H1 (cell line): Measurements from ENCODE around the gene PXDN. TPM values are rescaled to one million over a fixed set of nuclear protein-coding genes. Genes with fewer than 3 reads are reported as not detected.

Experiments used
- BACH1 ChIP-seq: IDR thresholded peaks from 2 replicates; pipeline ENCODE4 v1.6.1; 2012; ENCODE audit warnings: low read length, improper control_type of control experiment
- CBX8 ChIP-seq: fragments of 300-800, 300-1000 bp; sonication (generic); IDR thresholded peaks from 2 replicates; pipeline ENCODE4 v1.7.1; 2016; ENCODE audit warnings: low read depth, low read length, borderline replicate concordance
- CREB1 ChIP-seq: IDR thresholded peaks from 2 replicates; pipeline ENCODE4 v1.6.1; 2012; ENCODE audit warnings: inconsistent platforms
- EGR1 ChIP-seq: IDR thresholded peaks from 2 replicates; pipeline ENCODE4 v1.6.1; 2011; ENCODE audit warnings: low read depth, low read length, borderline replicate concordance
- PHF8 ChIP-seq: fragments of 200-600 bp; sonication (generic); conservative IDR thresholded peaks from 2 replicates; pipeline ENCODE4 v1.7.1; 2012; ENCODE audit warnings: low read depth, mild to moderate bottlenecking, inconsistent platforms, low read length, moderate library complexity
- polyA plus RNA-seq, 7 experiments: library from polyadenylated mRNA; depleted of rRNA in 3 of 7; stranded (reverse) in 5 of 7; unstranded in 2 of 7; fragments of >200 nt in 5 of 7; fragments of 200-250 nt in 2 of 7; gene quantifications; 1 replicate in 5 of 7; 2 replicates in 1 of 7; 4 replicates in 1 of 7; pipeline versions ENCODE4 v1.2.1 to v1.2.3, GENCODE V29; 2011 to 2013; ENCODE audit warnings: missing spikeins in 2 of 7, mixed read lengths in 2 of 7
- total RNA-seq: library from RNA; stranded (reverse); fragmentation: NEBNext Ultra II Directional; extraction: Animal tissue kit (Norgen Biotek cat#: 25700); gene quantifications from 2 replicates; pipeline ENCODE4 v1.2.1, GENCODE V29; 2021
- TF ChIP-seq, protein P1 (sequence below): fragments of 300-600 bp; sonication (generic); IDR thresholded peaks from 2 replicates; pipeline ENCODE4 v1.7.1; 2012; ENCODE audit warnings: low read length, moderate library complexity, mild to moderate bottlenecking, inconsistent platforms; ENCODE audit not compliant: insufficient replicate concordance

The PXDN gene
- total and polyA plus RNA-seq, 2 of the 8 experiments (the other 6 are each of a cell fraction or from before 2014, with no cell fraction given): 104 to 141 TPM

DNA sequence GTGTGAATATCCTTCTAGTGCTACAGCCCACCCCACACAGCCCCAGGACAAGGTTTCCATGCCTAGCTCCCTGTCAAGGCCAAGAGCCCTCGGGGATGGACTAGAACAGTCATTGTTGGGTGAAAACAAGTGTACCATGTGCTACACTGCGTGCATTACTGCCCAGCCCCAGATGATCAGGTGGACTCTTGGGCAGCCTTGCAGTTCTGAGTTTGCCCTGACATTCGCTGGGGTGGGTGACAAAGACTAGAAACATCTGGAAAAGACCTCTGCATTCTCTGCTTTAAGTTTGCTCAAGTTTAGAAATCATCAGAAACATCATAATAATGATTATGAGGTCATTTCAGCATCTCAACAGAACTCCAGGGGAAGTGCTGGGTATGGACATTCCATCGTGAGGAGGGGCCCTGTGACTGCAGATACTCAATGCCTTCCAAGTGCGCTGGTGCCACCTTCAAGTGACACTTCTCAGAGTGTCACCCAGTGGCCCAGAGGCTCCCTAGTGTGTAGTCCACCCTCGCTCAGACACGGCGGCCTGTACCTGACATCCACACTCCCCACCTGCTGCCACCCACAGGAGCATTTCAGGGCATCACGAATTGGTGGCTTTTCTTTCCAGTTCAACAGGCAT, 5.3 kb upstream of the PXDN start (continued):
- TF ChIP-seq, protein P1, sequence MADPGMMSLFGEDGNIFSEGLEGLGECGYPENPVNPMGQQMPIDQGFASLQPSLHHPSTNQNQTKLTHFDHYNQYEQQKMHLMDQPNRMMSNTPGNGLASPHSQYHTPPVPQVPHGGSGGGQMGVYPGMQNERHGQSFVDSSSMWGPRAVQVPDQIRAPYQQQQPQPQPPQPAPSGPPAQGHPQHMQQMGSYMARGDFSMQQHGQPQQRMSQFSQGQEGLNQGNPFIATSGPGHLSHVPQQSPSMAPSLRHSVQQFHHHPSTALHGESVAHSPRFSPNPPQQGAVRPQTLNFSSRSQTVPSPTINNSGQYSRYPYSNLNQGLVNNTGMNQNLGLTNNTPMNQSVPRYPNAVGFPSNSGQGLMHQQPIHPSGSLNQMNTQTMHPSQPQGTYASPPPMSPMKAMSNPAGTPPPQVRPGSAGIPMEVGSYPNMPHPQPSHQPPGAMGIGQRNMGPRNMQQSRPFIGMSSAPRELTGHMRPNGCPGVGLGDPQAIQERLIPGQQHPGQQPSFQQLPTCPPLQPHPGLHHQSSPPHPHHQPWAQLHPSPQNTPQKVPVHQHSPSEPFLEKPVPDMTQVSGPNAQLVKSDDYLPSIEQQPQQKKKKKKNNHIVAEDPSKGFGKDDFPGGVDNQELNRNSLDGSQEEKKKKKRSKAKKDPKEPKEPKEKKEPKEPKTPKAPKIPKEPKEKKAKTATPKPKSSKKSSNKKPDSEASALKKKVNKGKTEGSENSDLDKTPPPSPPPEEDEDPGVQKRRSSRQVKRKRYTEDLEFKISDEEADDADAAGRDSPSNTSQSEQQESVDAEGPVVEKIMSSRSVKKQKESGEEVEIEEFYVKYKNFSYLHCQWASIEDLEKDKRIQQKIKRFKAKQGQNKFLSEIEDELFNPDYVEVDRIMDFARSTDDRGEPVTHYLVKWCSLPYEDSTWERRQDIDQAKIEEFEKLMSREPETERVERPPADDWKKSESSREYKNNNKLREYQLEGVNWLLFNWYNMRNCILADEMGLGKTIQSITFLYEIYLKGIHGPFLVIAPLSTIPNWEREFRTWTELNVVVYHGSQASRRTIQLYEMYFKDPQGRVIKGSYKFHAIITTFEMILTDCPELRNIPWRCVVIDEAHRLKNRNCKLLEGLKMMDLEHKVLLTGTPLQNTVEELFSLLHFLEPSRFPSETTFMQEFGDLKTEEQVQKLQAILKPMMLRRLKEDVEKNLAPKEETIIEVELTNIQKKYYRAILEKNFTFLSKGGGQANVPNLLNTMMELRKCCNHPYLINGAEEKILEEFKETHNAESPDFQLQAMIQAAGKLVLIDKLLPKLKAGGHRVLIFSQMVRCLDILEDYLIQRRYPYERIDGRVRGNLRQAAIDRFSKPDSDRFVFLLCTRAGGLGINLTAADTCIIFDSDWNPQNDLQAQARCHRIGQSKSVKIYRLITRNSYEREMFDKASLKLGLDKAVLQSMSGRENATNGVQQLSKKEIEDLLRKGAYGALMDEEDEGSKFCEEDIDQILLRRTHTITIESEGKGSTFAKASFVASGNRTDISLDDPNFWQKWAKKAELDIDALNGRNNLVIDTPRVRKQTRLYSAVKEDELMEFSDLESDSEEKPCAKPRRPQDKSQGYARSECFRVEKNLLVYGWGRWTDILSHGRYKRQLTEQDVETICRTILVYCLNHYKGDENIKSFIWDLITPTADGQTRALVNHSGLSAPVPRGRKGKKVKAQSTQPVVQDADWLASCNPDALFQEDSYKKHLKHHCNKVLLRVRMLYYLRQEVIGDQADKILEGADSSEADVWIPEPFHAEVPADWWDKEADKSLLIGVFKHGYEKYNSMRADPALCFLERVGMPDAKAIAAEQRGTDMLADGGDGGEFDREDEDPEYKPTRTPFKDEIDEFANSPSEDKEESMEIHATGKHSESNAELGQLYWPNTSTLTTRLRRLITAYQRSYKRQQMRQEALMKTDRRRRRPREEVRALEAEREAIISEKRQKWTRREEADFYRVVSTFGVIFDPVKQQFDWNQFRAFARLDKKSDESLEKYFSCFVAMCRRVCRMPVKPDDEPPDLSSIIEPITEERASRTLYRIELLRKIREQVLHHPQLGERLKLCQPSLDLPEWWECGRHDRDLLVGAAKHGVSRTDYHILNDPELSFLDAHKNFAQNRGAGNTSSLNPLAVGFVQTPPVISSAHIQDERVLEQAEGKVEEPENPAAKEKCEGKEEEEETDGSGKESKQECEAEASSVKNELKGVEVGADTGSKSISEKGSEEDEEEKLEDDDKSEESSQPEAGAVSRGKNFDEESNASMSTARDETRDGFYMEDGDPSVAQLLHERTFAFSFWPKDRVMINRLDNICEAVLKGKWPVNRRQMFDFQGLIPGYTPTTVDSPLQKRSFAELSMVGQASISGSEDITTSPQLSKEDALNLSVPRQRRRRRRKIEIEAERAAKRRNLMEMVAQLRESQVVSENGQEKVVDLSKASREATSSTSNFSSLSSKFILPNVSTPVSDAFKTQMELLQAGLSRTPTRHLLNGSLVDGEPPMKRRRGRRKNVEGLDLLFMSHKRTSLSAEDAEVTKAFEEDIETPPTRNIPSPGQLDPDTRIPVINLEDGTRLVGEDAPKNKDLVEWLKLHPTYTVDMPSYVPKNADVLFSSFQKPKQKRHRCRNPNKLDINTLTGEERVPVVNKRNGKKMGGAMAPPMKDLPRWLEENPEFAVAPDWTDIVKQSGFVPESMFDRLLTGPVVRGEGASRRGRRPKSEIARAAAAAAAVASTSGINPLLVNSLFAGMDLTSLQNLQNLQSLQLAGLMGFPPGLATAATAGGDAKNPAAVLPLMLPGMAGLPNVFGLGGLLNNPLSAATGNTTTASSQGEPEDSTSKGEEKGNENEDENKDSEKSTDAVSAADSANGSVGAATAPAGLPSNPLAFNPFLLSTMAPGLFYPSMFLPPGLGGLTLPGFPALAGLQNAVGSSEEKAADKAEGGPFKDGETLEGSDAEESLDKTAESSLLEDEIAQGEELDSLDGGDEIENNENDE: no peak
- TF ChIP-seq CBX8: no peak
- TF ChIP-seq CREB1: no peak
- no peak for TF ChIP-seq PHF8
- no peak for TF ChIP-seq EGR1
- TF ChIP-seq BACH1: no peak
